ENCODE data around the gene PRRC2B.
"Not testable (repeated sequence)": the region's sequence is repeated elsewhere in the genome, so short reads cannot be mapped to it uniquely, and the experiment has no call there.

The PRRC2B gene

GRCh38 chr9:131503626-131504465 is 110.0 kb downstream of the PRRC2B start:
- Histone ChIP-seq H3K9me3 (ENCODE audit: control insufficient read depth, insufficient read depth, low read depth, low read length) (no peaks in the 10 kb centered on the region), H3K4me1 (ENCODE audit: control insufficient read depth, insufficient read depth, low read length) (peaks cover 11% of the 10 kb centered on the region; the same call in 1 of the 2 replicates), H3K4me3 (ENCODE audit: low read depth, low read length) (peak overlapping the region; percentile 77), H3K27me3 (ENCODE audit: control insufficient read depth, insufficient read depth, low read length) (peaks cover 3% of the 10 kb centered on the region; the same call in 1 of the 2 replicates), H3K36me3 (ENCODE audit: control insufficient read depth, insufficient read depth, low read length) (peaks cover 38% of the 10 kb centered on the region), H3K9ac (ENCODE audit: low read length) (peak overlapping the region; percentile 67), H3K27ac (ENCODE audit: low read depth, low read length) (no peak overlapping the region)

GRCh38 chr9:131505012-131505411 is 111.1 kb downstream of the PRRC2B start:
- Histone ChIP-seq H3K4me1 (ENCODE audit: control insufficient read depth, insufficient read depth, low read length) (peaks cover 11% of the 10 kb centered on the region; the same call in 1 of the 2 replicates), H3K27ac (ENCODE audit: low read depth, low read length) (no peak overlapping the region), H3K9me3 (ENCODE audit: control insufficient read depth, insufficient read depth, low read depth, low read length) (no peaks in the 10 kb centered on the region), H3K27me3 (ENCODE audit: control insufficient read depth, insufficient read depth, low read length) (peaks cover 3% of the 10 kb centered on the region; the same call in 1 of the 2 replicates), H3K4me3 (ENCODE audit: low read depth, low read length) (no peak overlapping the region), H3K9ac (ENCODE audit: low read length) (no peak overlapping the region), H3K36me3 (ENCODE audit: control insufficient read depth, insufficient read depth, low read length) (peaks cover 38% of the 10 kb centered on the region)

- H3K36me3 ChIP-seq (ENCODE audit: control insufficient read depth, insufficient read depth, low read length) = peaks cover 85% of the 10 kb centered on the region
- no peaks in the 10 kb centered on the region for H3K27me3 ChIP-seq (ENCODE audit: control insufficient read depth, insufficient read depth, low read length)
- no peak overlapping the region for H3K27ac ChIP-seq (ENCODE audit: low read depth, low read length)
- H3K9ac ChIP-seq (ENCODE audit: low read length) = no peak overlapping the region
- H3K9me3 ChIP-seq (ENCODE audit: control insufficient read depth, insufficient read depth, low read depth, low read length) = no peaks in the 10 kb centered on the region; the same call in none of the 2 replicates
- no peaks in the 10 kb centered on the region for H3K4me1 ChIP-seq (ENCODE audit: control insufficient read depth, insufficient read depth, low read length)
- H3K4me3 ChIP-seq (ENCODE audit: low read depth, low read length) = no peak overlapping the region
These were observed 117.5 kb downstream of the PRRC2B start for GRCh38 chr9:131511416-131511815.

DNA sequence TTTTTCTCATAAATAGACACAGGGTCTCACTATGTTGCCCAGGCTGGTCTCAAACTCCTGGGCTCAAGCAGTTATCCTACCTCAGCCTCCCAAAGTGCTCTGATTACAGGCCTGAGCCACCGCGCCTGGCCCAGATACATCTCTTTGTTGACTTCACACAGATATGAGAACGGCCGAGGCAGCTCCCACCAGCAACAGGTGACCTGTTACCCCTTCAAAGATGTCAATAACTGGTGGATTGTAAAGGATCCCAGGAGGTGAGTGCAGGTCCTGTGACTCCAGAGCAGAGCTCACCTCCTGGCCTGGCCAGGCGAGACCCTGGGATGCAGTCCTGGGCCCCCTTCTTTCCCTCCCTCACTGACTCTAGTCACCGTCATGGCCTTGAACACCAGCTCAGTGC is 118.0 kb downstream of the PRRC2B start:
- no peaks in the 10 kb centered on the region for H3K27me3 ChIP-seq (ENCODE audit: control insufficient read depth, insufficient read depth, low read length)
- H3K4me1 ChIP-seq (ENCODE audit: control insufficient read depth, insufficient read depth, low read length) = no peaks in the 10 kb centered on the region
- no peak overlapping the region for H3K27ac ChIP-seq (ENCODE audit: low read depth, low read length)
- no peak overlapping the region for H3K4me3 ChIP-seq (ENCODE audit: low read depth, low read length)
- no peak overlapping the region for H3K9ac ChIP-seq (ENCODE audit: low read length)
- no peaks in the 10 kb centered on the region; the same call in none of the 2 replicates for H3K9me3 ChIP-seq (ENCODE audit: control insufficient read depth, insufficient read depth, low read depth, low read length)
- H3K36me3 ChIP-seq (ENCODE audit: control insufficient read depth, insufficient read depth, low read length) = peaks cover 88% of the 10 kb centered on the region

- peaks cover 91% of the 10 kb centered on the region for H3K36me3 ChIP-seq (ENCODE audit: control insufficient read depth, insufficient read depth, low read length)
- no peak overlapping the region for H3K9ac ChIP-seq (ENCODE audit: low read length)
- H3K4me1 ChIP-seq (ENCODE audit: control insufficient read depth, insufficient read depth, low read length) = no peaks in the 10 kb centered on the region
- H3K27ac ChIP-seq (ENCODE audit: low read depth, low read length) = no peak overlapping the region
- no peak overlapping the region for H3K4me3 ChIP-seq (ENCODE audit: low read depth, low read length)
- no peaks in the 10 kb centered on the region for H3K27me3 ChIP-seq (ENCODE audit: control insufficient read depth, insufficient read depth, low read length)
- H3K9me3 ChIP-seq (ENCODE audit: control insufficient read depth, insufficient read depth, low read depth, low read length) = no peaks in the 10 kb centered on the region; the same call in none of the 2 replicates
These were observed 119.3 kb downstream of the PRRC2B start for GRCh38 chr9:131513177-131513576.

- H3K27ac ChIP-seq (ENCODE audit: low read depth, low read length); H3K4me1 ChIP-seq (ENCODE audit: control insufficient read depth, insufficient read depth, low read length): not testable (repeated sequence)
- H3K36me3 ChIP-seq (ENCODE audit: control insufficient read depth, insufficient read depth, low read length) = peaks cover 97% of the 10 kb centered on the region
These were observed 121.7 kb downstream of the PRRC2B start for GRCh38 chr9:131515559-131516031.

GRCh38 chr9:131516100-131516499 is 122.2 kb downstream of the PRRC2B start:
- peaks cover 97% of the 10 kb centered on the region for H3K36me3 ChIP-seq (ENCODE audit: control insufficient read depth, insufficient read depth, low read length)
- H3K4me1 ChIP-seq (ENCODE audit: control insufficient read depth, insufficient read depth, low read length) = no peaks in the 10 kb centered on the region
- H3K9me3 ChIP-seq (ENCODE audit: control insufficient read depth, insufficient read depth, low read depth, low read length) = no peaks in the 10 kb centered on the region; the same call in none of the 2 replicates
- H3K9ac ChIP-seq (ENCODE audit: low read length) = no peak overlapping the region
- H3K27ac ChIP-seq (ENCODE audit: low read depth, low read length) = no peak overlapping the region
- H3K27me3 ChIP-seq (ENCODE audit: control insufficient read depth, insufficient read depth, low read length) = no peaks in the 10 kb centered on the region
- H3K4me3 ChIP-seq (ENCODE audit: low read depth, low read length) = no peak overlapping the region

More at GRCh38 chr9:131515559-131516031, 121.7 kb downstream of the PRRC2B start:
- not testable (repeated sequence) for H3K9me3 ChIP-seq (ENCODE audit: control insufficient read depth, insufficient read depth, low read depth, low read length); H3K27me3 ChIP-seq (ENCODE audit: control insufficient read depth, insufficient read depth, low read length); H3K4me3 ChIP-seq (ENCODE audit: low read depth, low read length); H3K9ac ChIP-seq (ENCODE audit: low read length)

DNA sequence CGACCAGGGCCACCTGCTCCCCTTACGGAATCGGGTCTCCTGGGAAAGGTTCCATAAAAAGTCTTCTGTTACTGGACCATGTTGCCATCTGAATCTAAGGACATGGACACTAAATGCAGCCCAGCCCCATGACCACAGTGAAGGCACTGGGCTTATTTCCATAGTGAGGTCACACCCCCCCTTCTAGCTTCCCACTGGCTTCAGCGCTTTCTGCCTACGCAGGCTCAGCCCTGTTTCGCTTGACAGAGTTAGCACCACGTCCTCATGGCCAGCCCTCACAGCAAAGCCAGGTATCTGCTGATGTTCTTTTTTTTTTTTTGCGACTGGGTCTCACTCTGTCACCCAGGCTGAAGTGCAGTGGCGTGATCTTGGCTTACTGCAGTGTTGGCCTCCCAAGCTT is 123.0 kb downstream of the PRRC2B start:
- Histone ChIP-seq H3K9ac (ENCODE audit: low read length) (no peak overlapping the region), H3K36me3 (ENCODE audit: control insufficient read depth, insufficient read depth, low read length) (peaks cover 97% of the 10 kb centered on the region), H3K27me3 (ENCODE audit: control insufficient read depth, insufficient read depth, low read length) (no peaks in the 10 kb centered on the region), H3K27ac (ENCODE audit: low read depth, low read length) (no peak overlapping the region), H3K4me3 (ENCODE audit: low read depth, low read length) (no peak overlapping the region), H3K9me3 (ENCODE audit: control insufficient read depth, insufficient read depth, low read depth, low read length) (no peaks in the 10 kb centered on the region; the same call in none of the 2 replicates), H3K4me1 (ENCODE audit: control insufficient read depth, insufficient read depth, low read length) (no peaks in the 10 kb centered on the region)

DNA sequence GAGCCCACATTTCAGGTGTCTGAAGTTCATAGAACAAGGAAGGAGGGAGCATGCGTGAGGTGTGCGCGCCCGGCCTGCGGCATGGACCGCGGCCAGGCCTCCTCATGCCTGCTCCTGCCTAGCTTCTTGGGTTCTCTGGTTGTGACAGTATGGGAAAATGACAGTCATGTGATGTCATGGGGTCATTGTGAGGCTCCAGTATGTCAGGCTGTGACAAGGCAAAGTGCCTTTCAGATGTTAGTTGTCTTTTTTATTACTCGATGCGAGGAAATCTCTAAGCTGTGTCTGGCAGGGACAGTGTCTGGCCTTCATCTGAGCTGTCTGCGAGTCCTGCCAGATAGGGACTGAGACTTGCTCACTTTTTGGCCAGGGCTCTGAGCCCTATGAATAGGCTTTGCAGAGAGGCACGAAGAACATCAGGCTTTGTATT is 123.9 kb downstream of the PRRC2B start:
- Histone ChIP-seq H3K36me3 (ENCODE audit: control insufficient read depth, insufficient read depth, low read length) (peaks cover 98% of the 10 kb centered on the region), H3K9ac (ENCODE audit: low read length) (no peak overlapping the region), H3K9me3 (ENCODE audit: control insufficient read depth, insufficient read depth, low read depth, low read length) (no peaks in the 10 kb centered on the region; the same call in none of the 2 replicates), H3K27ac (ENCODE audit: low read depth, low read length) (no peak overlapping the region), H3K4me1 (ENCODE audit: control insufficient read depth, insufficient read depth, low read length) (no peaks in the 10 kb centered on the region), H3K27me3 (ENCODE audit: control insufficient read depth, insufficient read depth, low read length) (no peaks in the 10 kb centered on the region), H3K4me3 (ENCODE audit: low read depth, low read length) (no peak overlapping the region)

DNA sequence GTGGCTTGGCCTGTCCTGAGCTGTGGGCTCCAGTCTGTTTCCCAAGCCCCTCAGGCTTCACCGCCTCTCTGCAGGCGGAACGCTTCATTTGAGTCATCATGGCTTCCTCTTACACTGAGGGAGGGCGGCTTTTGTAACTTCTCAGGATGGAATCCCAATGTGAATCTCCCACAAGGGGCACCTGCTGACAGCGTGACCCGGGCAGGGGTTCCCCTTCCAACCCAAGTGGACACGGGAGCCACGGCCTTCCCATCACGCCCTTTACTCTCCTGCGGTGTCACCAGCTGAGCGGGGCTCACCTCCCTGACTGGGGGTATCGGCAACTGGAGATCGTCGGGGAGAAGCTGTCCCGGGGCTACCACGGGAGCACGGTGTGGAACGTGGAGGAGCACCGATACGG is 124.7 kb downstream of the PRRC2B start:
- Histone ChIP-seq H3K9me3 (ENCODE audit: control insufficient read depth, insufficient read depth, low read depth, low read length) (no peaks in the 10 kb centered on the region; the same call in none of the 2 replicates), H3K27ac (ENCODE audit: low read depth, low read length) (no peak overlapping the region), H3K27me3 (ENCODE audit: control insufficient read depth, insufficient read depth, low read length) (no peaks in the 10 kb centered on the region), H3K4me1 (ENCODE audit: control insufficient read depth, insufficient read depth, low read length) (no peaks in the 10 kb centered on the region), H3K36me3 (ENCODE audit: control insufficient read depth, insufficient read depth, low read length) (peaks cover 98% of the 10 kb centered on the region), H3K9ac (ENCODE audit: low read length) (no peak overlapping the region), H3K4me3 (ENCODE audit: low read depth, low read length) (no peak overlapping the region)

- Histone ChIP-seq H3K4me1 (ENCODE audit: control insufficient read depth, insufficient read depth, low read length) (no peaks in the 10 kb centered on the region), H3K9me3 (ENCODE audit: control insufficient read depth, insufficient read depth, low read depth, low read length) (no peaks in the 10 kb centered on the region; the same call in none of the 2 replicates), H3K36me3 (ENCODE audit: control insufficient read depth, insufficient read depth, low read length) (peaks cover 96% of the 10 kb centered on the region), H3K4me3 (ENCODE audit: low read depth, low read length) (no peak overlapping the region), H3K27ac (ENCODE audit: low read depth, low read length) (no peak overlapping the region), H3K27me3 (ENCODE audit: control insufficient read depth, insufficient read depth, low read length) (no peaks in the 10 kb centered on the region), H3K9ac (ENCODE audit: low read length) (no peak overlapping the region)
These were observed 126.6 kb downstream of the PRRC2B start for GRCh38 chr9:131520503-131520902.

Data from HUES6 (cell line).